ENCODE results near the gene MYCBP2.
"Not testable (repeated sequence)": the region's sequence is repeated elsewhere in the genome, so short reads cannot be mapped to it uniquely, and the experiment has no call there.

The MYCBP2 gene, protein sequence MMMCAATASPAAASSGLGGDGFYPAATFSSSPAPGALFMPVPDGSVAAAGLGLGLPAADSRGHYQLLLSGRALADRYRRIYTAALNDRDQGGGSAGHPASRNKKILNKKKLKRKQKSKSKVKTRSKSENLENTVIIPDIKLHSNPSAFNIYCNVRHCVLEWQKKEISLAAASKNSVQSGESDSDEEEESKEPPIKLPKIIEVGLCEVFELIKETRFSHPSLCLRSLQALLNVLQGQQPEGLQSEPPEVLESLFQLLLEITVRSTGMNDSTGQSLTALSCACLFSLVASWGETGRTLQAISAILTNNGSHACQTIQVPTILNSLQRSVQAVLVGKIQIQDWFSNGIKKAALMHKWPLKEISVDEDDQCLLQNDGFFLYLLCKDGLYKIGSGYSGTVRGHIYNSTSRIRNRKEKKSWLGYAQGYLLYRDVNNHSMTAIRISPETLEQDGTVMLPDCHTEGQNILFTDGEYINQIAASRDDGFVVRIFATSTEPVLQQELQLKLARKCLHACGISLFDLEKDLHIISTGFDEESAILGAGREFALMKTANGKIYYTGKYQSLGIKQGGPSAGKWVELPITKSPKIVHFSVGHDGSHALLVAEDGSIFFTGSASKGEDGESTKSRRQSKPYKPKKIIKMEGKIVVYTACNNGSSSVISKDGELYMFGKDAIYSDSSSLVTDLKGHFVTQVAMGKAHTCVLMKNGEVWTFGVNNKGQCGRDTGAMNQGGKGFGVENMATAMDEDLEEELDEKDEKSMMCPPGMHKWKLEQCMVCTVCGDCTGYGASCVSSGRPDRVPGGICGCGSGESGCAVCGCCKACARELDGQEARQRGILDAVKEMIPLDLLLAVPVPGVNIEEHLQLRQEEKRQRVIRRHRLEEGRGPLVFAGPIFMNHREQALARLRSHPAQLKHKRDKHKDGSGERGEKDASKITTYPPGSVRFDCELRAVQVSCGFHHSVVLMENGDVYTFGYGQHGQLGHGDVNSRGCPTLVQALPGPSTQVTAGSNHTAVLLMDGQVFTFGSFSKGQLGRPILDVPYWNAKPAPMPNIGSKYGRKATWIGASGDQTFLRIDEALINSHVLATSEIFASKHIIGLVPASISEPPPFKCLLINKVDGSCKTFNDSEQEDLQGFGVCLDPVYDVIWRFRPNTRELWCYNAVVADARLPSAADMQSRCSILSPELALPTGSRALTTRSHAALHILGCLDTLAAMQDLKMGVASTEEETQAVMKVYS (N-terminal part only)

DNA sequence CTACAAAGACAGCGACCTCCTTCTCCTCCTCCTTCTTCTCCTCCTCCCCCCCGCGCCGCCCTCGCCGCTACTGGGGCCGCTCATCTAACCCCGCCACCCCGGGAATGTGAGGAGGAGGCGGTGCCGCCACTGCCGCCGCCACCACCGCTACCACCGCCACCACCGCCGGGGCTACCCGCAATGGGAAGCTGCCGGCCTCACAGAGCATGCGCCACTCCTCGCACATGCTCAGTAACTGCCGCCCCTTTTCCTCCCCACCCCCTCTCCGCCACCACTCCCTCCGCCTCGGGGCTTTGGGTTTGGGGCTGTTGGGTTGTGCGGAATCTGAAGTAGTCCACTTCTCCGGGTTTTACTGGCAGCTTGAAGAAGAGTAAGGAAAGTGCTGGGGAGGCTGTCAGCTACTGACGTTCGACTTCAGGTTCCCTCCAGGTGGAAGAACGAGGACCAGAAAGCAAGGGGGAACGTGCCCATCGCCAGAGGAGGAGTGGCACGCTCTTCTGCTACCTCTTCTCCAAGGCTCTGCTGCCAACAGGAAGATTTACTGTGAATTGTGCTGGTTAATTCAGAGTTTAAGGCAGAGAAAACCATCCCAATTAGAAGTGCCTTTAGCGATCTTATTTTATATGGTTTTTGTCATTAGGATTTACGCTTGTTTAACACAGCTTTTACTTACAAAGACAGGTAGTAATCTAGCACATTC lies at the start of gene MYCBP2:
Gene MYCBP2 (minus strand): TSS at position 190 of the 700 bp plus-strand sequence. CDS start 319 bp downstream, outside the sequence.
- peak; percentile 97 for DNase-seq

DNA sequence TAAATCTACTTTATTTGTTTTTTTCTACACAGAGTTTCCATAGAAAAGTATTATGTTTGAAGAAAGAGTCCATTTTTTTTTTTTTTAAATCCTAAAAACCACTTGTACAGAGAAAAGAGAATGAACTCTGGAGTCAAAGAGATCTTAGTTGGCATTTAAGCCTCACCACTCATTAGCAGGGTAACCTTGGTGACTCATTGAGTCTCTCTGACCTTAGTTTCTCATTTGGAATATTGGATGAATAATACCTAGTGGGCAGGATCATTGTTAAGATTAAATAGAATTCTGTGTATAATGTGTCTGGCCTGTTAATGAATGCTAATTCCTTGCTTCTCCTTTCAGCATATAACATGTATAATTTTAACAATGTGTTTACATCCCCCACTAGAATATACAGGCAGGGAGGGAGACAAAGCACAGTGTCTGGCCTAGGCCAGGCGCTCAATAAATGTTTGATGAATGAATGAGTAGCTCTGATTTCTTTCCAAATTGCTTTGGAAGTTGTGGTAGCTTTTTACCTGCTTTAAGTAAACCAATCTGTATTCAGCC lies 48.7 kb upstream of the MYCBP2 start:
- no peak for DNase-seq

DNA sequence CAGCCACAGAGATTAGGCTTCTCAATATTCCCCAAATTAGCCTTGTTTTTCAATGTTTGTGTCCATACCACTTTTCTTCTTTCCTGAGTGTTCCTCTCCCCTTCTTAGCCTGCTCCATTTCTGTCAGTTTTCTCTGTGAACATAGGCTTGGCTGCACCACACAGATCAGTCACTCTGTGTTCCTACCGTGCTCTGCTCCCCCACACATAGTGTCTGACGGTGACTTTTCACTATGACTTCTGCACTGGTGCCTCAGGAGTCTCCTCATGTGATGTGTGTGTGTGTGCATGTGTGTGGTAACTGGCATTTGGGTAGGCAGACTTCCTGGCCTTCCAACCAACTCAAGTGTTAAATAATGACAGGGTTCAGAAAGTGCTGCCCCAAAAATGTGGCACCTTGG lies 47.9 kb upstream of the MYCBP2 start:
- no peak for DNase-seq

DNA sequence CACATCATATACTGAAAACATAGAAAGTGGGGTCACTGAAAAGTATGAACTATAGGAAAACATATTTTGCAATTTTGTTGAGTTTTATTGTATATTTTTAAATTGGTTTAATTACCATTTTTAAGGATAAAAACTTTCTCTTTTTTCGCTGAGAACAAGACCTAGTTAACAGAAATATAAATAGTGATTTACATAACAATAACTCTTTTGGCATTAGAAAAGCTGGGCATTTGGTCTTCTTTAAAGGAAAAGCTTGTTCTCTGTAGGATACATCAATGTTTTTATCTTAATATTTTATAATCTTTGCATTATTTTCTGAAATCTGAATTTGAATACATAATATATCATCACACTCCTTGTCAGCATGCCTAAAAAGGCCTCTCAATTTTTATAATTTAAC lies 47.4 kb upstream of the MYCBP2 start:
- no peak for DNase-seq

DNA sequence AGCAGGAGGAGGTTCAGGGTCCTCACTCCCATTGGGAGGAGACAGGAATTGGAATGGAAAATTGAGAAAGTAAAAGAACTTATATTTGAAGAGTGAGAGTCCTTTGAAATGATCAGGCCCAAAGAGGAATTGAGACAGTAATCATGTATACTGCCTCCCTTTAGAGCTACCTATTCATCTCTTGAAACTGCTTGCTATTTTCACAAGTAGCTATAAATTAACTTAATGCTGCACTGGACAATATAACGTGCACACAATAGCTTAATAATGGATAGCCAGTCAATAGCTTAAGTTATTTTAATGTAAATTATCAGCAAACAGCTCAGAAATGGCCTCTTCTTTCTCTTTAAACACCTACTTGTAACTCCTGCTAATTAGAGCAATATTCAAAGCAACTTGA lies 46.6 kb upstream of the MYCBP2 start:
- DNase-seq = no peak

DNA sequence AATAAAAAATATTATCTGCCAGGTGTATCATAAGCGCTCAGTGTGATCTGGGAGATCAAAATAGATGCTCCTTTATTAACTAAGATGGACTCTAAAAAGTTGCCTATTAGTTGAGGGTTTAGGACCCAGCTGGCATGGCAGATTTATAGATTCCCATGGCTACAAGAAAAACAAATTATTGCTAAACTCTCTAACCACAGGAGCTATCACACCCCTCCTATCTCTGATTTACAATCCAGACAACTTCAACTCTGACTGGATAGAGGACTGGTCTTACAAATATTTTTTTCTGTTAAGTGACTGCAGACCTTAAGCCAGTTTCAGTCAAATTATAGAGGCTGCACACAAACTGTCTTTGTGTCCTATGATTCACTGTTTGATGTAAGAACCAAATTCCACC lies 45.4 kb upstream of the MYCBP2 start:
- no peak for DNase-seq

DNA sequence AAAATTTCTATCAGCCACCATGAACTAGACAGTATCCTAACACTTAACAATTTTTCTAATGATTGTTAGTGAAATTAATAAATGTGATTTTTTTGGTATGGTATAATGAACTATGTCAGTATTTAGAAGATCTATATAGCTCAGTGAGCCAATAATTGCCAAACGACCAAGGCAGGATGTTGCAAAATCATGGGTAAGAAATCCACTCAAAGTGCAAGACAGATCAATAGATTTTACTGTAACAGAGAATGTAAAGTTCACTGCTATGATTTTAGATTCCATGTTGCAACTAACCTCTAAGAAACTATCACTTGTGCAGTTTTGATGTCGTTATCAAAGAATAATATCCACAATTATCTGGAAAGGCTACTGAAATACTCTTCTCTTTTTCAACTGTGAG lies 44.0 kb upstream of the MYCBP2 start:
- DNase-seq = no peak

DNA sequence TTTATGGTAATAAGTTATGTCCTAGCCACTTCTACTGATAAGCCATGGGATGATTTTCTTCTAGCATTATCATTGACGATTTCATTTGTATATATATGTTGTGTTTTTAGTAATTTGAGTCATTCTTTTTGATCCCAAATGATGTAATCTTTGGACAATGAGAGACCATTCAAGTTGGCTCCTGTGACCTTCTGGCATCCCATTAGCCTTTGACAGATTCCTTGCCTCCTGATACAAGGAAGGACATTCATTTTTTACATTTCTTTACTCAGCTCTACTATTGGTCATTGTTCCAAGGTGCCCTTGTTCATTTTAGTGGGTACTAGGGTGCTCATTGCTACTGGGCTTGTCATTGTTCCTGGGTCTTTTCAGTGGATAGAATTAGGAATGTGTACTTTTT lies 35.3 kb upstream of the MYCBP2 start:
- no peak for DNase-seq

DNA sequence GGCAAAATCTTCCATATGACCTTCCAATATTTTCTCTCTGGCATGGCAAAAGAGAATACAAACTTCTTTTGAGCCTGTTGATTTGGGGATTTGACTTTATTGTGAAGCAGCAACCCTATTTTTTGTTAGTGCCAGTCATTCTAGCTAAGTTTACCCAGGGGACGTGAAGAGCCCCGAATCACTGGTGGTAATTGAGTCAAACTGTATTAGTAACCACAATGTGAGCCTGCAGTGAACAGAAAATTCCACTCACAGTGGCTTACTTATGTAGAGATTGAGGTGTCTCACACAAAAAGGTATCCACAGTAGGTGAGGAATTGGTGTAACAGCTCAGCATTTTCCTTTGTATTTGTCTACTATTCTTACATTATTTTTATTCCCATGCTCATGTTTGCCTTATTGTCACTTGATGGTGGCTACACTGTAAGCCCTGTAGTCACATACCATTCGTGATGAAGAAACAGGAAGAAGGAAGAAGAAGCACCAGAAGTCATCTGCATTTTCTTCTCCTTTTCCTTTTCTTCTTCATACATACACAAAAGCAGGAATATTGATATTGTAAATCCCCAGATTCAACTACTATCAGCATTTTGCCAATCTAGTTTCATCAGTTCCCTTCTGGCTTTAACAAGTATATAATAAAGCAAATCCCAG lies 33.3 kb upstream of the MYCBP2 start:
- no peak for DNase-seq

DNA sequence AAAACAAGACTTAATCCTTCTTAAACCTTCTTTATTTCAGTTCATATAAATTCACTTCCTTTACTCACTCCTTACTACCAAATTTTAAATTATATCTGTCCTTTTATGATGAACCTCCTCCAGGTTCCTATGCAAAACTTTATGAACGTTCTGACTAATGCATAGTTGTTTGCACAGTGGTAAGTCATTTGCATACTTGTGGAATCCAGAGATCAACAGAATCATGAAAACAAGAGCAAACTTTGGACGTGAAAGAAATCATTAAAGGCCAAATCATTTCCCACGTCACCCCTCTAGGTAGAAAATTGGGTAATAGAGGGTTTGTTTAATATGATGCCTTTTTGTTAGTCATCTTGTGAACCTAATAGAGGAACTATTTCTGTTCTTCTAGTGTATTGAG lies 32.3 kb upstream of the MYCBP2 start:
- no peak for DNase-seq

DNA sequence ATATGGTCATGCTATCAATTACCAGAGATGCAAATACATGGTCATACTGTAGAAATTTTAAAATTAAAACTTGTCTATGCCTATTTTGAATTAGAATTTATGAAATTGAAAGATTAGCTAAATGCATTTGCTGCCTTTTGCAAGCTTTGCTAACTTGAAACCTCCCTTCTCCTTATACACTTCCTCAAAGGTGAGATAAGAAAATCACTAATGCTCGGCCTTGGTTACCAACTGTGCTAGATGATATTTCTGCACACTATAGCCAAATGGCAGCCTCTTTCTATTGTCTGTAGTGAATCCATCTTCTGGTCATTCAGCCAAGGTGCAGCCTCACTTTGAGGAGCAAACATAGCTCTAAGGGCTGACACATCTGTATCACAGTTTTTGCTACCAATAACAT lies 31.1 kb upstream of the MYCBP2 start:
- no peak for DNase-seq

DNA sequence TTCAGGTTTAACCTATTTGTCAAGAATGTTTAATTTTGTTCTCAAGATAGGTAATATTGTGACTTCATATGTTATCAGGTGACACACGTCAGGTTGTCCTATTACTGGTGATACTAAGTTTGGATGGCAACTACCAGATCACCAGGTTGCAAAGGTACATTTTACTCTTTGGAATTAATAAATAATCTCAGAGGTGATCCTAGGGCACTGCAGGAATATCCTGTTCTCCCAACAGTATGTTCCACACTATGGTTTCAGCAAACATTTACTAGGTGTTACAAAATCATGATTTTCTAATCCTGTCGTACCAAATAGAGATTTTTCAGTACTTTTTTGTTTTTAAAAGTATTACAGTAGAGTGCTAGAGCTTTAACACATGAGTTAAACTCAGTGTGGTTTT lies 29.3 kb upstream of the MYCBP2 start:
- DNase-seq = no peak

DNA sequence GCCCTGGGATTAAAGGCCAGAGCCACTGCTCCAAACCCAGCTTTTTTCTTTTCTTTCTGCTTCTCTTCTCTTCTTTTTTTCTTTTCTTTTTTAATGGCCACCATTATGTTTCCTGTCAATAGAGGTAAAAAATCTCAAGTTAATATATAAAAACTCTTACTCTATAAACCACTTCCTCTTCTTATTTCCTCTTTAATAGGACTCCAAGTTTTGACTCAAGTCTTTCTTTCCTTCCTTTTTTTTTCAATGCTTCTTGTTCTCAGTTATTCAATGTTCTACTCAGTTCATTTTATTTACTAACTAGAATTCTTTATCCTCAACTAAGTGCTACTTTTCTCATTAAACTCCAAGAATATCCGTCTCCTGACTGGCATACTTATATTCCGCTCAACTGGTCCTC lies 27.1 kb upstream of the MYCBP2 start:
- DNase-seq = no peak

DNA sequence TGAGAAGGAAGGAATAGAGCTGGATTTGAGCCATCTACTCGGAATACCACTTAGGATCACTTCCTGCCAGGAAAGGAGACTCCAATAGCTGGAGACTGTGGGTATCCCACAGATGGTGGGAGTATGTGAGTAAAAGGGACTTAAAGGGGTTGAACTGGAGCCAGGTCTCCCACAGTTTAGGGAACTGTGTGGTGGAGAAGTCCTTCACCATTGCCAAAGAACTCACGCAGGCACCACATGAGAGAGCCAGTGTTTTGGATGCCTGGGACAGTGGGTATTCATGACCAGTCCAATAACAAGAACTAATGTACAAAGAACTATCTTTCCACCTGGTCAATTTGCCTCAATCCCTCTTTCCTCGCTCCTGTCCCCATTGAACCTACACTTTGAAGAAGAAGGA lies 24.4 kb upstream of the MYCBP2 start:
- DNase-seq = no peak

DNA sequence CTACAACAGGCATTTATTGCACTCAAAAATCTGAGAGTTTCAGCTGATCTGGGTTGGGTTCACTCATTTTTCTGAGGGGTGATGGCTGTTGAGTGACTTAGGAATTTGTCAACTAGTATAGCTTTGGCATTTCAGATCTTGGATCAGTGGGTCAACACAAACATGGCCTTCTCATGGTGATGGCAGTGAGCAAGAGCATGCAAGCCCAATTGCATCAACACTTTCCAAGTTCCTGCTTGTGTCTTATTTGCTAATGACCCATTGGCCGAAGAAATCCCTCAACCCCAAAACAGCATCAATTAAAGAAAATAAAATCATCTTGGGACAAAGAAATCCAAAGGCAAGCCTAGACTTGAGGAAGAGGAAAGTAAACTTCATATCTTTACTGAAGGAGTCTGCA lies 23.9 kb upstream of the MYCBP2 start:
- DNase-seq = no peak

DNA sequence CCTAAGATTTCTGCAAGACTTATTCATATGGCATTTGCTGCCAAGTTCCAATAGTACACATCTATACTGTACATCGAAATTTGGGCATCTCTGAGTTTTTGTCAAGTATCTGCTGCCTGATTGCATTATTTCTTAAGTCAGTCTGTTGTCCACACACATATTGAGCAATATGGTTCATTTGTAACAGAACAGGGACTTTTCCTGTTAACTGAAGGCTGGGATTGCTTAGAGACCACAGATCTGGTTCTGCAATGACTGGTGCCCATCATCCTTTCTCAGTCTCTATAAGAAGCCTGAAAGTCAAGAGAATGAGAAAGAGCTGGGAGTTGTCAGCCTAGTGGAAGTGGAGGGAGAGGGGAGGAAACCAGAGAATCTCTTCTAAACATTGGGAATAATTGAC lies 22.5 kb upstream of the MYCBP2 start:
- no peak for DNase-seq

DNA sequence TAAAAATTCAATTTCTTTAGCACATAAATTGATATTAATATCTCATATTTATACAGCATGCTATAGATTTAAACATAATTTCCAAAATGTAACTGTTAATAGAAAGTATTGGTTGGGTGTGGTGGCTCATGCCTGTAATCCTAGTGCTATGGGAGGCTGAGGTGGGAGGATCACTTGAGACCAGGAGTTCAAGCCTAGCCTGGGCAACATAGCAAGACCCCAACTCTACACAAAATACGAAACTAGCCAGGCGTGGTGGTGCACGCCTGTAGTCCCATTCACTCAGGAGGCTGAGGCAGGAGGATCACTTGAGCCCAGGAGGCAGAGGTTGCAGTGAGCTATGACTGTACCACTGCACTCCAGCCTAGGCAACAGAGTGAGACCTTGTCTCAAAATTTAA lies 20.5 kb upstream of the MYCBP2 start:
- not testable (repeated sequence) for DNase-seq

DNA sequence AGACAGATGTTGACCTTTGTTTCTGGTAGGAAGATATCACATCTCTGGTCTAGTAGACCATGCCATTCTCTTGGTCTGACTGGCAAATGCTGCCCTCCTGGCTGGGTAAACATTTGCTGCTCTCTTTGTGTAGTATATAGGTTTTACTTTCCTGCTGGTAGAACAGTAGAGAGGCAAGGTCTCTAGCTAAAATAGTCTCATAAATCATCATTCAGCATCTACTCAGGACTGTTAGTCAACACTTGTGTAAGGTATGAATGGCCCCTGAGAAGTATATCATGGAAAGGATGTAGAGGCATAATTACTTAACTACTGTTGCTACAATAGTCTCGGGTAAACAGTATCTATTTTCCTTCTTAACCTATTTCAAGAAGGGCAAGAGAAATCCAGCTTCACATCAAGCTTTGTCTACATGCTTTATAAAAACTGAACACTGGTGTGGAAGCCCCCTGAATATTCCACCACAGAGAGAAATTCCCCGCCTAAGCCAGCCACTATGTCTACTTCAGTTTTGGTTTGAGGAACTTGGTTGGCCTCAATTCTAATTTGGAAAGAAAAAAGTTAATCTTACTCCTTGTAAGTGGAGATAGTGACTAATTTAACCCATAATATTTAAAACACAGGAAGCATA lies 18.4 kb upstream of the MYCBP2 start:
- DNase-seq = no peak

DNA sequence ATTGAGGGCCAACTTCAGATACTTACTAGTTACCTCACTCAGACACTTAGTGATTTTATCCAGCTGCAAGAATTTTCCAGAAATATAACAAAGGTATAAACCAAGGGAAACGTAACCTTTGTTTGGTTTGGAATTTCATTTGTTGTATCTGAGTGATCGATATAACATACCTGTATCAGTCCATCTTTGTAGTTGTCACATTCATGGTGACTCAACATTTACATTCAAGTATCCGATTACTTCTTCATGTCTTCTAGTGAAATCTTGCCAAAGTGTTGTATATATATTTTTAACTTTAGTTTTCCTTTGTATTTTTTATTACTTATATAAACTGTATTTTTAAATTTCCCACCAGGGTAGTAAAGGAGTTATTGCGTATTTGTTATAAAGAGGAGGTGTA lies 16.9 kb upstream of the MYCBP2 start:
- no peak for DNase-seq

DNA sequence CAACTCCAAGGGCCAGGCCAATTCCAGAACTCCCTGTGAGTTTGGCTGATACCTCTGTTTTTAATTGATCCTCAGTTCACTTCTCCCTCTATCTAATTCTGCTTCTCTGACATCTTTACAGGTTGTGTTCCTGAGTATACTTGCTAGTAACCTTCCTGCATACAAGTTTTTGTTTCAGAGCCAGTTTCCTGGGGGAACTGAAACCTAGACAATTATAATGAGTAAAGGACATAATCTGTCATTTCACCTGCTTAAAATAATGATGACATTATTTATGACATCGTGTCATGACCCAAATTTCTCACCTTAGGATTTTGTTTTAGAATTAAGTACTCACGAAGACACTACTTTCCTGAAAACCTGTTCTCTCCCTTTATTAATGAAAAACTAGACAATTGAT lies 12.5 kb upstream of the MYCBP2 start:
- no peak for DNase-seq

DNA sequence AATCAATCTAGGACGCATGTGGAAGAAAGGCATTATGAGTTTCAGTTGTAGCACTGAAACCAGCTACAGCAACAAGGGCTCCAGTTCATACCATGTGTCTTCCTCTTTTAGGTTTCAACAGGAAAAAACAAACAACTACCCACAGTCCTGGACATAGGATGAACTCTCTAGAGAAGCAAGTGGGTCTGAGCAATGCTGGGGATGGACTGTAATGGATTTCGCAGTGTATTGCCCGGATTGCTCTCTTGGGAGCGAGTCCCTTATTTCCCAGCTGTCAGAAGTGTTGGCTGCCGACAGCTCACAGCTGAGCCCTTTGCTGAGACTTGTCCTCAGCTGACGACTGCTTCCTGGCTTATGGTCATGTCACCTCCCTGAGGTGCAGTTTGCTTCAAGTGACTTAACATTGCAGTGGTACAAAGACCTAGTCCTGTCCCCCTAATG lies 12.1 kb upstream of the MYCBP2 start:
- no peak for DNase-seq
